ENCODE measurements around the gene SOWAHA.
"Not testable (repeated sequence)": the region's sequence is repeated elsewhere in the genome, so short reads cannot be mapped to it uniquely, and the experiment has no call there.

The SOWAHA gene

DNA sequence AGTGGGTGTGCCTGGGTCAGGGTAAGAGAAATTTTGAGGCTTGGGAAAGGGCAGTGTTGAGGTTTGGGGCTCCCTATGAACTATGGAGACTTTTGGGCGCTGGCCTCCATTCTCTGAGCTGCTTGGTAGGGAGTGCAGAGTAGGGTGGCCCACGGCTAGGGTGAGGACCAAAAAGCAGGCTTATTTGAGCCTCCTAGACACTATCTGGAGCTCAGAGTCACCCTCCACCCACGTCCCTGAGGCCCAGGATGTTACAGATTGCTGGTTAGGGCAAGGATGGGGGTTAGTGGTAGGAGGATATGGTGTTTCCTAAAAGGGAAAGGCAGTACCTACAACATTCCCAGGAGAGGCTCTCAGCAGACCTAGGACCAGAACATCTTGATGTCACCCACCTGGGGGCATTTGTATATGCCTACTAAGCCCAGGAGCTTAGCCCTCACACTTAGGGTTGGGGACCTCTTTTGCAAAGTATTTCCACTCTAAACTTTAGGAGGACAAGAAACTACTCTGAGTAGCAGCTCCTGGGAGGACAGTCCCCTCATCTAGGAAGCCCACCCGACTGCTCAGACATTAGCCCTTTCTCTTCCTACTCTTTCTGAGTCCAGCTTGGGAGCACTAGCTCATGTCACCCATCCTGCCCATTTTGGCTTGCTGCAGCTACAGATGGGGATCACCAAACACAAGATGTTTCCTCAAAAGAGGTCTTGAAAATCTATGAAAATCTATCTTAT lies 15.0 kb downstream of the SOWAHA start:
- no peak for DNase-seq

DNA sequence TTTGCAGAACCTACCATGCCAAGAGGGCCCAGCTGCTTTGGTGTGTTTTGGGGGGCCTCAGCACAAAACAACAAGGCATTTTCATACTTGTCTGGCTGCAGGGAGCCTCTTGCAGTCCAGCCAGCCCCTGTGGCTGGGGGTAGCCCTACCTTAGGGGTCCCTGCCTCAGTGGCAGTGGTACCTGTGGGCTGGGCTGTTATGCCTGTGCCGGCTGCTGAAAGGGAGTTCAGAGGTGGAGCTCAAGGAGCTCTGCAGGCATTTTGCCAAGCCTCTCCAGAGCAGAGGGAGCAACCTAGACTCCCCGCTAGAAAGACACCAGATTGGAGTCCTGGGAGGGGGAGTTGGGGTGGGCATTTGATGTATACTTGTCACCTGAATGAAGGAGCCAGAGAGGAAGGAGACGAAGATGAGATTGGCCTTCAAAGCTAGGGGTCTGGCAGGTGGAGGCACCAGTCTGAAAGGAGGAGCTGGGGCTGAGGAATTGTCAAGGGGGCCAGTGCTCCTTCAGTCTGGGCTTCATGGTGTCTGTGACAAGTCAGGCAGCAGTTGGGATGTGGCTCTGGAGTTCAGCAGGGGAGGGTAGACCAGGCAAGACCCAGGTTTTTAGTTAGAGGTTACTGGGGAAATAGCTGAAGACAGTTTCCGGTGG lies 15.9 kb downstream of the SOWAHA start:
- no peak for DNase-seq

DNA sequence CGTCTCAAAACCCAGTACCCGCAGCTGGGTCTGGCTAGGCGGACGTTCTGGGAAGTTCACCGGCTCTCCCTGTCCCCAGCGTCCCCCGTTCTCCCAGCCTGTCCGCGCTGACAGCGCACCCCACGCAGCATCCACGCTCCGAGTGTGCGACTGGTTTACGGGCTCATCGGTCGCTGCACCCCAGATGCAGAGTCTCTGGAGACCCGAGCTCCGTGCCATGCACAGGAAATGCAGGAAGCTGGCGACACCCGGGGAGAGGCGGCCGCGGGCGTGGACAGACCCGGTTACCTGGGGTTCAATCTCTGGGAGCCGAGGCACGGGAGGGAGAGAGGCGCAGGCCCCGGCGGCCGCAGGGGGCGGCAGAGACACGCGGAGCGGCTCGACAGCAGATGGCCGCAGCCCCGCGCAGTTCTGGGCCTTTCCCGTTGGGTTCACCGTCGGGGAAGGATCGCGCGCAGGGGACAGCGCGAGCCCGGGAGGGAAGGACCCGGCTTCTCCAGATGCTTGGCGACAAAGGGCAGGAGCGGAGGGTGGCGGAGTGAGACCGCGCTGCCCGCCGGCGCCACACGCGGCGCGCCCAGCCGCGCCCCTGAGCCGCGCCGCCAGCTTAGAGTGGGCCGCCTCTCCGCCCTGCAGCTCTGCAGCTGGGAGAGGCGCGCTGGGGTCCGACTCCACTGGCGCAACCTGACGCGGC lies 16.8 kb downstream of the SOWAHA start:
- peak; percentile 62 for DNase-seq

DNA sequence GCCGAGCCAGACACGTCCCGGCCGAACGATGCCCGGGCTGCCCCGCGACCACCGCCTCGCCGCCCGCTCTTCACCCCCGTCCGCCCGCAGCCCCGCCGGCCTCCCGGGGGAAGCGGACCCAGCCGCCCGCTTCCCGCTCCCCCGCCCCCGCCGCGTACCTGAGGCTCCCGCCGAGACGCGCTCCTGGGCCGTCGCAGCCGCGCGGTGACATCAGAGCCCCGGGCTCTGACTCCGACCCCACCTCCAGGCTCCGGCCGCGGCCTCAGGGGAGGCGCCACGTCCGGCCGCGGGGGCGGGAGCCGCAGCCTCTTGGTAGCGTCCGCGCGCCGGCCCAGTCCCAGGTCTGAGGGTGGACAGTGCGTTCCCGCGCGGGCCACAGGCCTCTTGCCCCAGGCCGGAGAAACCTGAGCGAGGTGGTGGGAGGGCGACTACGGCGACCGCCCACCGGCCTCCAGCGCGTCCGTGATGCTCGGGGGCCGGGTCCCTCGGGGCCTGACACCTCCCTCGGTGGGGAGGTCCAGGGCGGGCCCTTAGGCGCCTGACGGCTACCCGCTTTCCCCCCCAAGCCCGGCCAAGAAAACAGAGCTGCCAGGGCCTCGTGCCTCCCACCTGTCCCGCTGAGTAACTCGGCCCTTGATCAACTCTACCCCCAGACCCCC lies 17.5 kb downstream of the SOWAHA start, which contains the start of gene SHROOM1:
Gene SHROOM1 (minus strand): TSS at position 212 of the 659 bp plus-strand sequence. CDS start 4,507 bp downstream, outside the sequence.
- DNase-seq = no peak

DNA sequence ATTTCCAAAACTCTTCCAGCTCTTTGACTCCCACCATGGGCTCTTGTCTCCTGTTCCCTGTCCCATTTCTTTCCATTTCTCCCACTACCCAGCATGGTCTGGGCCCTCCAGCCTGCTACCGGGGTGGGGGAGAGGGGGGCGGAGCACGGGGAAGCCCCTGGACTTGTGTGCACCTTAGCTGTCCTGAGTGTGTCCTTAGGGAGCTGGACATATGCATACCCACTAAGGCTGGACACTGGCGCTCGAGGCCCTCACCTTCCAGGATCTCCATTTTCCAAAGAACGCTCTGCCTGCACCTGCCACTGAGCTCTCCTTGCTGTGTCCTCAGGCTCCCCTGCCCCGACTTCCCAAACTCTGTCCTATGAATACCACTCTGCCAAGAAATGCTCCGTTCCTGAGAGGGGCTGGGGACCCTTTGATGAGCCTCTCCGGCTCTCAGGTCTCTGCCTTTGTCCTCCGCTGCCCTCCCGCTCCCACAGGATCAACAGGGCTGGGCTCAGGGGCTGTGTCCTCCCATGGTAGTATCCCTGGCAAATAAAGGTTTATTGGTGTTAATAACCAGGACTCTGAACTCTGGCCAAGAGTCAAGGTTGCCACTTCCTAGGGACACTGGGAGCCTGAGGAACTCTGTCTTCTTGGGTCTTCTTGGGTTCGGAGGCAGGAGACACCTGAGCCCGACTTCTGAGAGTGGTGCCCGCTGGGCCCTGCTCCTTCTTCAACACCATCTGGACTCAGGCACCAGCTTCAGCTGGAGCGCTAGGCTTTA lies 18.2 kb downstream of the SOWAHA start:
- DNase-seq = no peak

DNA sequence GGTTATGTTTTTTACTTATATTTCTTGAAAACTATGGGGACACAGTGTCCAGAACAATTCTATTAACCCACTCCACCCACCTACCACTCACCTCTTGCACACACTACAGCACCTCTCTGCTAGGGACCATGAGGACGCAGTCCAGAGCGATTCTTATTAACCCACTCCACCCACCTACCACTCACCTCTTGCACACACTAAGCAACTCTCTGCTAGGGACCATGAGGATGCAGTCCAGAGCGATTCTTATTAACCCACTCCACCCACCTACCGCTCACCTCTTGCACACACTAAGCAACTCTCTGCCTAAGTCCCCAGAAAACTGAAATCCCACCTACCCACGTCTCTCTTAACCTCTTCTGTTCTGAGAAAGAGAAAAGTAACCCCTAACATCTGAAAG lies 19.5 kb downstream of the SOWAHA start:
- DNase-seq = no peak

DNA sequence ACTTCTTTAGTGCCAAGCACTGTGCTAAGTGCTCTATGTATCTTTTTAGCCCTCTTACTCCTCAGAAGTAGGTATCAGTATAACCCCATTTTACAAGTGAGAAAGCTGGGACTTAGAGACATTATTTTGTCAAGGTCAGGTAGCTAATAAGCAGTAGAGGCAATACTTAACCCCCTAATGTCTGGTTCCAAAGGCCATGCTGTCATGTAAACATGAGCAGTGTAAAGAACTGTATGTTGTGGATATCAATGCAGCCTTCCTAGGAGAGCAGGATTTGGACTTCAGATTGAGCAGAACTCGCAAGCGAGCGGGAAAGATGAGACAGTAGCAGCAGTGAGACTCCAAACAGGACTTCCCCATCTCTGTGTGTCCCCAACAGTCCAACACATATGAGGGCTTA lies 21.0 kb downstream of the SOWAHA start:
- DNase-seq = no peak

DNA sequence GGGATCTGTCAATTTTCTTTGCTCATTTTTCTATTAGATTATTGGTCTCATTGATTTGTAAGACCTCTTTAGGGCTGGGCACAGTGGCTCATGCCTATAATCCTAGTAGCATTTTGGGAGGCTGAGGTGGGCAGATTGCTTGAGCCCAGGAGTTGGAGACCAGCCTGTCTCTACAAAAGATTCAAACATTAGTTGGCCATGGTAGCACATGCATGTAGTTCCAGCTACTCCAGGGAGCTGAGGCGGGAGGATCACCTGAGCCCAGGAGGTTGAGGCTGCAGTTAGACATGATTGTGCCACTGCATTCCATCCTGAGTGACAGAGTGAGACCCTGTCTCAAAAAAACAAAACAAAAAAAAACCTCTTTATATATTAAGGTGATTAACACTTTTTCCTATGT lies 23.8 kb downstream of the SOWAHA start:
- no peak for DNase-seq

DNA sequence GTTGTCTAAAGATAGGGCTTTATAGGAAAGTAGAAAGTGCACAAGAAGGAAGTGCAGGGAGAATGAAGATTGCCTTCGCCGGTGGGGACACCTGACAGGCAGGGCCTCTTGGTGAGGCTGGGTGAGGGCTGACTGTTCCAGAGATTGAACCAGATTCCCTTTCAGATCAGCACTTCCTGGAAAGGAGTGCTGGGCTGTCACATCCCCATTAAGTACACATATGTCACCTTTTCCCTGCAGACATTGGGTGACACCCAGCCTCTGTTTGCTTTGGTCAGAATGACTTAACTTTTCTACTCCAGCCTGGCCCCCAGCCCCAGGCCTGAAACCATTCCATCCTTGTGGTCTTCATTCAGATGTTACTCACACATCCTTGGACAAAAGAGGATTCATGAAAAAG lies 24.8 kb downstream of the SOWAHA start:
- DNase-seq = no peak

DNA sequence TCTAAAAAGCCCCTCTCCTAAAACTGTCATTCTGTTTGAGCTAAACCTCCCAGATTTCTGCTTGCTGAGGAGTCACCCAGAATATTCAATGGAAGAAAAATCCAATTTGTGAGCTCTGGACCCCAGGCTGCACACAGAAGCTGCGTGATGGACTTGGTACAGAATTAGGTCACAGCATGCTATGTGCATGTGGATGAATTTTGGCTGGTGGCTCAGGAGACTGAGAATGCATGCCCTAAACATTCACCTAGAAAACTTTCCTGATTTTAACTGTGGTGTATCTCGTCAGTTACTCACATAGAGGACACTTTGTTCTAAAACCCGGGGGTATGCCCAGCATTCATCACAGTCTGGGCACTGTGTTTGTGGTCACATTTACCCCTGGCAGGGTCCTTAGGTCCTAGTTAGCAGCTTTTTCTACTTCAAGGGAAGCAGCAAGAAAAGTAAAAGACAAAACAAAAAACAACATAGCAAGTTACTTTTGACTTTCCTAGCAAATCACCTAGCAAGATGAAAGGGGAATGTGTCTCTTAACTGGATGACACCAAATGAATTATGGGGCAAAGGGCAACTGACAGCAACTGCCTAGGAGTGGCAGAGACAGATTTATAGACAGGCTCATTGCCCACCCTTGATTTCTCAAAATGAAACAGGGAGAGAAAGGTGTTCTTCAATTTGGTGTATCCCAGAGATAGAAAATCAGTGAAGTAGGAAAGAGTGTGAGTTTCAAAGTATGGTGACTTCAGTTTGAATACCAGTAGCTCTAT lies 25.6 kb downstream of the SOWAHA start:
- no peak for DNase-seq

DNA sequence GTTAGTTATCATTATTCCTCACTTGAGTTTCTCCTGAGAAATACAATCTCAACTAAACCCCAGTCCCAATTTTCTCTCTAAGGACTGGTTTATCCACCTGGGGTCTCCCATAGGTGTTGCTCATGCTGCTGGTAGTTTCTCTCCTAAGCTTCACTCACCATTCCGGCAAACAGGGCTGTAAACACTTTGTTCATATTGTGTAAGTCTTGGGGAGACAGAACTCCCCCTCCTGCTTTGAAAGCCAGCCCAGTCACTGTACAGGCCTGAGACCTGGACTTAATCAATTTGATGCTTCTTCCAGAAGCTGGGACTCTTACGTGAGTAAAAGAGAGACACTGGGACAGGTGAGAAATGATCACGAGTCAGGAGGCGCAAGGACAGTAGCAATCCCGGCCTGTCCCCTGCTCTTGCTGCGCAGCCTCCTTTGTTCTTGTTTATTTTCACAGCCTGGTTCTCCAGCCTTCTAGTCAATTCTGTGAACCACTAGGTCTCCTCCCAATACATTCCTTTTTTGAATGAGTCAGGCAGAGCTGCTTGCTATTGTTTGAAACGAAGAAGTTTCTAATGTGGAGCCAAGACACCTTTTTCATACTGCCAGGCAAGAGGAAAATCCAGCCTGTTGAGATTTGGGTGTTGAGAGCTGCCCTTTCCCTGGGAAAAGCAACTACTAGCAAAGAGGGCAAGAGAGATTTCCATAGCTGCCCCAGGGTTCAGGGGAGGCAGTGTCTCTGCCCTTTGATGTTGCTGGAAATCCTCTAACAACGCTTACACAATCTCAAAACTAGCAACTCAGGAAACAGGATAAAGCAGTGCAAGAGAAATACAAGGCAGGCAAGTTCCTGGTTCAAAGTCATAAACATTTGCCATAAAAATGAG lies 26.6 kb downstream of the SOWAHA start:
- no peak for DNase-seq

DNA sequence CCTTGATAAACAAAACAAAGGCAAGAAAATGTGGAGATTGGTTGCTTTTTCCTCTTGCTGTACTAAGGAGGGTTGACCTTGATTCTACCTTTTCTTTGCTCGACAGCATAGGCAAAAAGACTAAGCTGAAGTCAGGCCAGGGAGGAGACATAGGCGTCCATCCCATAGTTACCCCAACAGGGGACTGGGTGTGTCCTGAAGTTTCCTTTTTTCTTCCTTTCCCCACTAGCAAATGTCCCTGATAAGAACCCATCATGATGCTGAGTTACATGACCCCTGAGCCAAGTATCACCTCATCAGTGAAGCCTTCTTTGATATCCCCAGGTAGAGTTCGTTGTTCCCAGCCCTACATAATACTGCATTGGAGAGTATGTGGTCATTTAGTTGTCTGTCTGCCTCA lies 27.2 kb downstream of the SOWAHA start:
- no peak for DNase-seq

DNA sequence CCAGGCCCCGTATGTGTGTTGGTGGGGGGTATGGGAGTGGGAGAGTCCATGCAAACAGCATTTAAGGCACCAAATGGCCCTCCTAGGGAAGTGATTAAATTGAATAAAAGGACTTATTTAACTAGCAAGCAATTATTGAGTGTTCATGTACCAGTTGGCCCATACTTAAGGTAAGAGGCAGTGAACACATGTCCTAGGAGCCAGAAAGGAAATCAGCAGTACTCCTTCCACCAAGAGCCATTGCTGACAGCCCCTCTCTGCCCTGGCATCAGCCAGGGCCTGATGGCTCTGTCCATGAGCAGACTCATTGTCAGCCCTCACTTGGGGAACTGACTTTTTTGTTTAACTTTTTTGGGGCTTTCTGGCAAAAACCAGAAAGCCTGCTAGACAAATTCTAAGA lies 27.8 kb downstream of the SOWAHA start:
- DNase-seq = no peak

DNA sequence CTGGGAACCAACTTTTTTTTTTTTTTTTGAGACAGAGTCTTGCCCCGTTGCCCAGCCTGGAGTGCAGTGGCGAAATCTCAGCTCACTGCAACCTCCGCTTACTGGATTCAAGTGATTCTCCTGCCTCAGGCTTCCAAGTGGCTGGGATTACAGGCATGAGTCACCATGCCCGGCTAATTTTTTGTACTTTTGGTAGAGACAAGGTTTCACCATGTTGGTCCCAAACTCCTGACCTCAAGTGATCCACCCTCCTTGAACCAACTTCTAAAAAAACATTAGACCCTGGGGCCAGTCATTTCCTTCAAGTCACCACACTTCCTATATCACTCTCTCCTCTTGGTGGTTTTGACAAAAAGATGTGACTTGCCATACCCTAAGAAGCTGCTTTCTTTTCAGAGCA lies 28.2 kb downstream of the SOWAHA start:
- no peak for DNase-seq

DNA sequence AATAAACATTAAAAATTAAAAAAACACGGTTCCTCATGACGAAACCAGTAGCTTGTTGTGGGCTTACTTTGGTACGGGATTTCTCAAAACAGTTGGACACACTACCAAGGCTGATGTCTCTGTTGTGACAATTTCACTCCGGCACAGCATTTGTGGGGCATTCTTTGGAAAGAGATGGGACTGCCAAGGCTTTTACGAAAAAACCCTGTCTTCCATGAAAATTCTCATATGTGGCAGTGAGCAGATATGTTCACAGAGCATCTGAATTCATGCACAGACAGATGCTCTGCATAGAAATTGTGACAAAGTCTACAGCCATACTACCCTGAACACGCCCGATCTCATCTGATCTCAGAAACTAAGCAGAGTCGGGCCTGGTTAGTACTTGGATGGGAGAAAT lies 35.2 kb downstream of the SOWAHA start:
- no peak for DNase-seq

DNA sequence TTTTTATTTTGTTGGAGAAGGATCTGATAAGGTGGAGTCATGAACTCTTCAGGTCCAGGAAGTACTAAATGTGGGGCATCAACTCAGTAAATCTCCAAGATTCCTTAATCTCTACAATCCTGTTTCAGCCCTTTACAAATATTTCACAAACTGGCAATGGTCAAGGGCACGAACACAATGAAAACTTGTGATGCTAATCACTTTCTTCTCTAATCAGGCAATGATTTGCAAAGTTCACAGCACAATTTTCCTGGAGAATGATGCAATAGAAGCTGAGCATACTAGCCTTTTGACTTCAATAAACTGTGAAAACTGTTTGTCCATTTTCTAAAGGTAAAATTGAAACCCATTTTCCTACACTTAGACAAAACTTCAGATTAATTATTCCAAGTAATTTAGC lies 36.2 kb downstream of the SOWAHA start:
- DNase-seq = no peak

DNA sequence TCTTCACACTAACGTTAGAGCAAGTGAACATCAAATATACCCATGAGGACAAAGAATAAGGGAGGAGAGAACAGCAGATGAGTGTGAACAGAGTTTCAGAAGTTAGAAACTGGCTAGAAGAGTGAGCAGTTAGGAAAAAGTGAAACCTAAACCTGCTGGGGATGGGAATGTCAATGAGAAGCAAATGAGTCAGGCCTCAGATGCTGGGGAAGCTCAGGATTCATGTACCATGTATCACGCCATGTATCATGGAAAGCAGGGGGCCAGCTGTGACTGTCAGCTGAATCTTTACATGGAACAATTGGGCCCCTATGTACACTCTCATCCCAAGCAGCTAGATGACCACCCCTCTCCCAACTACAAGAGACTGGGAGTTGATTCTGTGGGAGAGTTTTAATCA lies 37.0 kb downstream of the SOWAHA start:
- DNase-seq = no peak

DNA sequence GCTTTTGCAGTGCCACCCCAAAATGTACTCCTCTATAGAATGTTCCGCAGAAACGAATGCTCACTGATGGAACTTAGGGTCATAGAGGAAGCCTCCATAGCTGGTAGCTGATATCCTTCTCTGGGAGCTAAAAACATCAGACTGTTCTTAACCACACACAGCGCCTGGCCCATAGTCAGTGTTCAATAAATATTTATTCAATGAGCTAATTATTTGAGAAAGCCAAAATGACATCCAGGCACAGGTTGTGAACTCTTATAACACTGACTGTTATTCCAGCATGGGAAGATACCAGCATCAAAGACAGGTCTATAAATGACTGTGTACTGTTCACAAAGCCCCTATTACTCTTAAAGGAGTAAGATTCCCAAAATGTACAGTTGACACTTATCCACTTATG lies 40.2 kb downstream of the SOWAHA start:
- no peak for DNase-seq

DNA sequence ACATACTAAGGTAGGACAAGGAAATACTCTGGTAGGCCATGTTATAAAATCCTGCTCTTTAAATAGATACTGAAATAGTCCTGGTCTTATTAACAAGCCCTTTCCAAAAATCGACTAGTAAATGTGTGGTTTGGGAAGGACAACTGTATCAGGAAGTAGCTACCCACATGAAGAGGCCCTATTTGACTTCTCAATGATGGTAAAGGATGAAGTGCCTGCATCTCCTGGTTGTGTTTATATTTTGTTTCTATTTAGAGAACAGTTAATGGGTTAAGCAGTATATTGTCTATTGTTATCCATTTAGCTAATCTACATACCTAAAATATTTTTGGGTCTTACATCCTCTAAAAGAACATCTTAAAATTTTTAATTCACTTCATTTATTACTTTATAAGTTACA lies 40.7 kb downstream of the SOWAHA start:
- DNase-seq = no peak

DNA sequence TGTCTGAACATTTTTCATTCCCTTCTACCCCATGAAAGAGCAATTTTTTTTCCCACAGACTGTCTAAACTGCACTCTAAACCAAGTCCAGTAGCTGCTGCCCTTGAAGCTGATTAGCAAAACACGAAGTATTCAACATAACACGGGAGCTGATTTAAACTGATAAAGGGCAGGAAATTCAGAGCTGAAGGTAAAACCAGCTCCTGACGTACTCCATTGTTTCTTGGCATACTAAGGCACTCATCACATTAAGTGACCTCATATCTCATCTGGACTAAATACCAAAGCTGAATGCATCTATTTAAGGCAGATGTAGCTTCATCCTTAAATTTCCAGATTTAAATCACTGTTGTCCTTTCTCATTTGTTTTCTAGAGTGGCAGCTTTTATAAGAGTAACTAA lies 41.2 kb downstream of the SOWAHA start:
- DNase-seq = no peak

DNA sequence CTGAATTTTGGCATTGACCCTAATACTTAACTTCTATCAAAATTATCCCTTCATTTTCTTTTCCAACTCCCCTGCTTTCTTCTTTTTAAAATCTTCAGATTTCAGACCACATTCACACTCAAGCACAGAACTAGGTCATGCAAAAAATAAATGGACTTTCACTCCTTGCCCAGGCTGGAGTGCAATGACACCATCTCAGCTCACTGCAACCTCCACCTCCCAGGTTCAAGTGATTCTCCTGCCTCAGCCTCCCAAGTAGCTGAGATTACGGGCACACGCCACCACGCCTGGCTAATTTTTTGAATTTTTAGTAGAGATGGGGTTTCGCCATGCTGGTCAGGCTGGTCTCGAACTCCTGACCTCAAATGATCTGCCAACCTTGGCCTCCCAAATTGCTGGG lies 41.9 kb downstream of the SOWAHA start:
- DNase-seq = not testable (repeated sequence)

Measured in GDM1 (cell line).